SH-SY5Y (cell line): ENCODE results near the gene COL25A1.

Experiments used
- GATA2 ChIP-seq: IDR thresholded peaks from 2 replicates; pipeline ENCODE4 v1.6.1; 2011; ENCODE audit warnings: mild to moderate bottlenecking, low read depth, low read length
- GATA3 ChIP-seq: IDR thresholded peaks from 2 replicates; pipeline ENCODE4 v1.6.1; 2011; ENCODE audit warnings: low read depth, mild to moderate bottlenecking, low read length, moderate library complexity

The COL25A1 gene

DNA sequence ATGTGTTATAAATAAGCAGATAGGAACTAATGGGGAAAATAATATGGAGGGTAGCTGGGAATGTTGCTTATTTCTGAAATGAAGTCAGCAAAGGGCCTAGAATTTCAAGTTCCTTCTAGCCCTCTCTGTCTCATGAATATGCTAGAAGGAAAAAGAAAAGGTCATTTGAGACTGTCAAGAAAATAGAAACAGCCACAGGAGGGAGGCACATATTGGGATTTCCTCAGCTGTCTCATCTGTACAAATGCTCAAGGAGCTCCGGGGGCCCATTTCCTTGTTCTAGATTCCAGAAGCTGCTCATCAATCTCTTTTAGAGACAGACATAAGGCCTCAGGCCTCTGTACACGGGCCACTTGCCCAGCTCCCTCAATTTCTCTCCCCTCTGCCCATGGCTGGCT is 412.0 kb downstream of the COL25A1 start:
- no peak for TF ChIP-seq GATA3
- TF ChIP-seq GATA2 = no peak

DNA sequence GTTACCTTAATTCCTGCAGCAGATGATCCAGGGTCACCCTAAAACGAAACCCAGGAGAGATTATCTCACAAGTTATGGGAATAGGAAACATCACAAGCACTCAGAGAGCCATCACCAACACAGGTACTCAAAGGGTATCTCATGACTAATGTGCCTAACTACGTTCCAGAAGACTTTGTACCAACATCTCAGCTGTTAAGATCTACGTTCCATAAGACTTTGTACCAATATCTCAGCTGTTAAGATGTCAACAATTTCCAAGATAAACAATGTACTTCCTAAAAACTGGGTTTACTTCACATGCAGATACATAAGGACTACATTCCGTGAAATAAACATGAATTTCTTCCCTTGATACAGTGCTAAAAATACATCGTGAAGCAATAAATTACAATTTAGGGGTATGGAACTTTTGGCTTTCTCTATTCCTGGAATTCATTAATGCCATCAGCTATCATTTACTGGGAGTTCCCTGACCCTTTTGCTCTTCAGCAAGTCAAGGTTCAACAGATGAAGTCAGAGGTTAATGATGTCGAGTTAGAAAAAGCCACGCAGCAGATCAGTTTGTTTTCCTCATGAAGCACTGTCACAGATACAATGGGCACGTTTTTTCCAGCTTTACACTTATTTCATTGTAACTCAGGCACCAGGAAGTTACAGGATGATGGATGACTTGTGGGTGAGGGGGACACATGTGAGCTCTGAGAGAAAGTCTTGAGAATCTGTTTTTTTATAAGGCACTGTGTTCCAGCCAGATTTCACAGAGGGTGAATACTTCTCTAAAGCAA is 412.6 kb downstream of the COL25A1 start:
- TF ChIP-seq GATA3 = no peak
- no peak for TF ChIP-seq GATA2

- TF ChIP-seq GATA3 = no peak
- no peak for TF ChIP-seq GATA2
These were observed 413.7 kb downstream of the COL25A1 start for GRCh38 chr4:108888769-108889168.

GRCh38 chr4:108887034-108887433 is 415.4 kb downstream of the COL25A1 start:
- TF ChIP-seq GATA3 (no peak), GATA2 (no peak)

GRCh38 chr4:108885211-108885610 is 417.2 kb downstream of the COL25A1 start:
- TF ChIP-seq GATA2 (no peak), GATA3 (no peak)

DNA sequence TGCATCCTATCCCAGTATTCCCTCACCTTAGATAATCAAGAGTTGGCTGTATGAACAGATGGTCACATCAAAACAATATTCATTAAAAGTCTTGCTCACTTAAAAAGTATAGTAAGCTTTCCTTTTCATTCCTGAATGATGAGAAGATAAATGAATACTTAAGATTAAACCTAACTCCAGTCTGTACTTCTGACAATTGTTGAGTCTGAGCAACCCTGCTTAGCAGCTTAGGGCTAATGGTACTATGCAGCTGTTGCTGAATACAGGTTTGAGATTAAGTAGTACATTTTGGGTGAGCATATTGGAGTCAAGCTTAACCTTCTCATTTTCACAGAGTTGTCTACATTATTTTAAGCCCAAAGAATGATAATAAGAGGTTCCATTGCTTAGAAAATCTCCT is 417.9 kb downstream of the COL25A1 start:
- TF ChIP-seq GATA2 = no peak
- no peak for TF ChIP-seq GATA3

- TF ChIP-seq GATA2 = no peak
- no peak for TF ChIP-seq GATA3
These were observed 420.5 kb downstream of the COL25A1 start for GRCh38 chr4:108881986-108882385.

DNA sequence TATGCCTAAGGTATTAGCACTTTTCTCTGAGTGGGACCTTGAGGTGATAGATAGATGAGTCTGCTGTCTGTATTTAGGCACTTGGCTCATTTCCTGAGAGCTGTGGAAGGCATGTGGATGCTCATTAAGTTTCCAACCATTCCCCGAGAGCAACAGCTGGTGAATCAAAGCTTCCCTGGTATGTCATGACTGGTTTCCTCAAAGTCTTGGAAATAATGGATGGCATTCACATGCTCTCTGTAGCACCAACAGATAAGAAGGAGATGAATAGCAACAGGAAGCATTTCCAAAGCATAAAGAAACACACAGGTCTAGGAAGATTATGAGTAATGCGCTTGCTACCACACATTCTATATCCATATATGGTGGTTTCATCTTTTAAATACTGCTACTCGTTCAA is 421.3 kb downstream of the COL25A1 start:
- TF ChIP-seq GATA3 (no peak), GATA2 (no peak)

GRCh38 chr4:108878806-108879205 is 423.7 kb downstream of the COL25A1 start:
- no peak for TF ChIP-seq GATA2
- TF ChIP-seq GATA3 = no peak

GRCh38 chr4:108877821-108878220 is 424.6 kb downstream of the COL25A1 start:
- TF ChIP-seq GATA2 (no peak), GATA3 (no peak)

GRCh38 chr4:108874806-108875205 is 427.7 kb downstream of the COL25A1 start:
- TF ChIP-seq GATA2 (no peak), GATA3 (no peak)

DNA sequence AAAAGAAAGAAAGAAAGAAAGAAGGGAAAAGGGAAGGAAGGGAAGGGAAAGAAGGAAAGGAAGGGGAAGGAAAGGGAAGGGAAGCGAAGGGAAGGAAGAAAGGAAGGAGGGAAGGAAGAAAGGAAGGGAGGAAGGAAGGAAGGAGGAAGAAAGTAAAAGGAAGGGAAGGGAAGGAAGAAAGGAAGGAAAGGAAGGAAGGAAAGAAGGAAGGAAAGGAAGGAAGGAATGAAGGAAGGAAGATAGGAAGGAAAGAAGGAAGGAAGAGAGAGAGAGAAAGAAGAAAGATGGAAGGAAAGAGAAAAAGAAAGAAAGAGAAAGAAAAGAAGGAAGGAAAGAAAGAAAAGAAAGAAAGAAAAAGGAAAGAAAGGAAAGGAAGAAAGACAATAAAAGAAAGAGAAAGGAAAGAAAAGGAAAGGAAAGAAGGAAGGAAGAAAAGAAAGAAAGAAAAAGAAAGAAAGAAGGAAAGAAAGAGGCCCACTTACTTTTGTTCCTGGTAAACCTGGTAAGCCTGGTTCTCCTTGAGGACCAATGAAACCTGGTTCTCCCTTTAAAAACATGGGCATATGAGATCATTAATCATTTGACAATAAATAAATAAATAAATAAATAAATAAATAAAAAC is 433.7 kb downstream of the COL25A1 start:
- TF ChIP-seq GATA3 = no peak
- TF ChIP-seq GATA2 = no peak

DNA sequence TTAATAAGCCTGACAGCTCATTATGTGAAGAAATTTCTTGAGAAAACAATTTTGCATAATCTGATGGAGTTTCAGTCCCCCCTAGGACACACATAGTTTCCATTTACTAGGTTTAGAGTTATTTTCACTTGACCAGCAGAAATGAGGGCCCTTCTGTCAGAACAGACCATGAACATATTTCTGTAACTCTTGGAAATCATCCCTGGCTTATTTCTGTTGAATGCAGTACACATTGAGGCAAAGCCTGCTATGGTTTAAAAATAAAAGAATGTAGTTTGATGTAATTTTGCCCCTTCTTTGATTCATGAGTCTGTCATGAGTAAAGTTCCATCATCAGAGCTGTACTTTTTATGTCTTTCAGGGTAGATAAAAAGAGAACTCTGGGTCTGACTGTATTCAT is 435.0 kb downstream of the COL25A1 start:
- TF ChIP-seq GATA3 = no peak
- no peak for TF ChIP-seq GATA2

DNA sequence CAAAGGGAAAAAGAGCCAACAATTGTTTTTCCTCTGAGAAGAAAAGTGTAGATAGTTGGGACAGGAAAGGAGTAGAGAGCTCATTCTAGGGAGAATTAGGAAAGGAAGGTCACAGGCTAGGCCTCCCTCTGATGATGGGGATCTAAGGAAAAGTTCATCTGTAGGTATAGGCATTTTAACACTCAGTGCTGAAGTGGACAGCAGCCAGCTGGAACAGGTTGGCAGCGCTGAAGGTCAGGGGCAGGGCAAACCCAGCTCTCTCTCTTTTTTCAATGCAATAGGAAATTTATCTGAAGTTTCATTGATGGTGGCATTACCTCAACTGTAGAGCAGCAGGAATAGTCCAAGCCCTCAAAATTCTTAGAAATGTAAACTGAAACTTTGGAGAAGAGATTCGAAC is 441.1 kb downstream of the COL25A1 start:
- TF ChIP-seq GATA2 (no peak), GATA3 (no peak)

- TF ChIP-seq GATA3 = no peak
- no peak for TF ChIP-seq GATA2
These were observed 447.7 kb downstream of the COL25A1 start for GRCh38 chr4:108854786-108855185.
